Measurements from ENCODE around the gene GALNS. TPM values are rescaled to one million over a fixed set of nuclear protein-coding genes. Genes with fewer than 3 reads are reported as not detected.

Gene GALNS
- total RNA-seq, 2 experiments from 2014 or later: 17.2 to 49.0 TPM

DNA sequence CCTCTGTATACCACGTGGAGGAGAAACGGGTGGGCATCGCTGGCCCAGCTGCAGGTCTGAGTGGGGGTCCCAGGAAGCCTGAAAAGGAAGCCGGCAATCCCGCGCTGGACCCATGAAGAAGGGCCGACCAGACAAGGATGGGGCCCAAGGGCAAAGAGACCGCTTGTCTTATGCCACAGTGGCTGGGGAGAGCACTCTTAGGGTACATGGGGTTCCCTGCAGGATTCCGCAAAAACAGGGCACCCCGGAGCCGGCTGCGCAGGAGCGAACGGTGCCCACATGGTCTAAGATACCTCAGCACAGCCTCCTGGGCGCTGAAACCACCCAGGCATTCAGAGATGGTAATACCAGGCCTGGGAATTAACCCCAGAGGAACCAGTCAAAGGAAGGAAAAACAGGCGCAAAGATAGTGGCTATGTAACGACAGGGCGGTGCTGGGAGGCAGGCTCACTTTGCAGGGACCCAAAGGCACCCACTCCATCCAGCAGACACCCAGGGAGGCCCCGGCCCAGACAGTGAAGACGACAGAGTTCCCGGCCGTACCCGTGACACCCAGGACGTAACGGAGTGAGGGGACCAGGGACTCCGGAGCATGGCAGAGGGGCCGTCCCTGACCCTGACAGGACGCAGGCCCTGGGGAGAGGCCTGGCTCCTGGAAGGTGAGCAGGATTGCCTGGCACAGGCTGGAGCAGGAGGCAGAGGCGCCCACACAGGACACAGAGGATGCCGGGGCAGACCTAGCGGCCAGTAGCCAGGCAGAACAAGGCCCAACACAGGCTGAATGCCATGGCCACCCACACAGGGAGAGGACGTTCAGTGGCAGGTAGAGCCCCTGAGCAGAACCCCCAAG lies 82.0 kb downstream of the GALNS start:
- Histone ChIP-seq H3K9me2 (ENCODE audit: insufficient read depth, low read length) (no peaks in the 10 kb centered on the region), H2AFZ (ENCODE audit: low read length) (no peak overlapping the region), H3K9me3 (ENCODE audit: low read length) (no peaks in the 10 kb centered on the region), H3K4me1 (ENCODE audit: insufficient read depth, low read length, poor library complexity, severe bottlenecking) (peaks cover 9% of the 10 kb centered on the region), H4K20me1 (ENCODE audit: insufficient read depth, low read length) (no peaks in the 10 kb centered on the region), H3K36me3 (ENCODE audit: insufficient read depth, low read length) (no peaks in the 10 kb centered on the region), H3K4me3 (ENCODE audit: low read depth, low read length, poor library complexity, severe bottlenecking) (no peak overlapping the region), H3K79me2 (ENCODE audit: insufficient read depth, low read depth, low read length) (no peaks in the 10 kb centered on the region), H3K27ac (ENCODE audit: low read depth, low read length, poor library complexity, severe bottlenecking) (no peak overlapping the region), H3K4me2 (ENCODE audit: low read length) (no peak overlapping the region)
- DNase-seq (ENCODE audit: low spot score): no peak
- no TSS peak for BruUV-seq (replicated peaks)
- TF ChIP-seq, protein P1, sequence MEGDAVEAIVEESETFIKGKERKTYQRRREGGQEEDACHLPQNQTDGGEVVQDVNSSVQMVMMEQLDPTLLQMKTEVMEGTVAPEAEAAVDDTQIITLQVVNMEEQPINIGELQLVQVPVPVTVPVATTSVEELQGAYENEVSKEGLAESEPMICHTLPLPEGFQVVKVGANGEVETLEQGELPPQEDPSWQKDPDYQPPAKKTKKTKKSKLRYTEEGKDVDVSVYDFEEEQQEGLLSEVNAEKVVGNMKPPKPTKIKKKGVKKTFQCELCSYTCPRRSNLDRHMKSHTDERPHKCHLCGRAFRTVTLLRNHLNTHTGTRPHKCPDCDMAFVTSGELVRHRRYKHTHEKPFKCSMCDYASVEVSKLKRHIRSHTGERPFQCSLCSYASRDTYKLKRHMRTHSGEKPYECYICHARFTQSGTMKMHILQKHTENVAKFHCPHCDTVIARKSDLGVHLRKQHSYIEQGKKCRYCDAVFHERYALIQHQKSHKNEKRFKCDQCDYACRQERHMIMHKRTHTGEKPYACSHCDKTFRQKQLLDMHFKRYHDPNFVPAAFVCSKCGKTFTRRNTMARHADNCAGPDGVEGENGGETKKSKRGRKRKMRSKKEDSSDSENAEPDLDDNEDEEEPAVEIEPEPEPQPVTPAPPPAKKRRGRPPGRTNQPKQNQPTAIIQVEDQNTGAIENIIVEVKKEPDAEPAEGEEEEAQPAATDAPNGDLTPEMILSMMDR (conservative IDR thresholded peaks at IDR 0.05; ENCODE audit: low read length): no peak
- no peak for TF ChIP-seq EZH2phosphoT487 (IDR thresholded peaks at IDR 0.05; ENCODE audit: borderline replicate concordance, low read depth, low read length)
- ChIA-PET POLR2A (no interaction called here), CTCF (ENCODE audit: unreplicated experiment) (no interaction called here)
- intact Hi-C loops (cut with micrococcal nuclease; ENCODE audit: unreplicated experiment): no loop called here

- H3K27ac ChIP-seq (ENCODE audit: low read depth, low read length, poor library complexity, severe bottlenecking): no peak overlapping the region
- DNase-seq (ENCODE audit: low spot score): no peak
- no peaks in the 10 kb centered on the region for H3K9me2 ChIP-seq (ENCODE audit: insufficient read depth, low read length)
- H3K36me3 ChIP-seq (ENCODE audit: insufficient read depth, low read length): peaks cover 6% of the 10 kb centered on the region; the same call in 1 of the 2 replicates
- H4K20me1 ChIP-seq (ENCODE audit: insufficient read depth, low read length): 0 out of 2 replicates have a peak, but pooled peaks cover 3% of the 10 kb centered on the region
- no TSS peak for BruUV-seq (replicated peaks)
- H3K9me3 ChIP-seq (ENCODE audit: low read length): no peaks in the 10 kb centered on the region
- H3K4me1 ChIP-seq (ENCODE audit: insufficient read depth, low read length, poor library complexity, severe bottlenecking): peaks cover 14% of the 10 kb centered on the region
- H3K79me2 ChIP-seq (ENCODE audit: insufficient read depth, low read depth, low read length): no peaks in the 10 kb centered on the region
- TF ChIP-seq, protein P1 (conservative IDR thresholded peaks at IDR 0.05; ENCODE audit: low read length): no peak
- no peak for TF ChIP-seq EZH2phosphoT487 (IDR thresholded peaks at IDR 0.05; ENCODE audit: borderline replicate concordance, low read depth, low read length)
- POLR2A ChIA-PET: no interaction called here
- intact Hi-C loops (cut with micrococcal nuclease; ENCODE audit: unreplicated experiment): no loop called here
- no peak overlapping the region for H2AFZ ChIP-seq (ENCODE audit: low read length)
- H3K4me3 ChIP-seq (ENCODE audit: low read depth, low read length, poor library complexity, severe bottlenecking): no peak overlapping the region
- CTCF ChIA-PET (ENCODE audit: unreplicated experiment): no interaction called here
- H3K4me2 ChIP-seq (ENCODE audit: low read length): no peak overlapping the region
Measured at GRCh38 chr16:88773812-88774291, 82.9 kb downstream of the GALNS start.
